WTC11 (cell line): ENCODE measurements around the gene CPTP. TPM values are rescaled to one million over a fixed set of nuclear protein-coding genes. Genes with fewer than 3 reads are reported as not detected.

ENCODE experiments used
- ATAC-seq: fragments of 200-7000 bp; cut with Tn5 transposase; 2 replicates; pipeline ENCODE4 v1.10.0; 2021; ENCODE audit warnings: mild to moderate bottlenecking, moderate library complexity
- CTCF ChIA-PET: fragments of 300-600 bp; sonication (Branson Sonifier 250); formaldehyde crosslinking; loops from one replicate; lab custom pipeline; 2021; ENCODE audit warnings: antibody characterized with exemption; lab: Charles Lee
- POLR2A ChIA-PET: fragments of 350-600 bp; sonication (Branson Sonifier 250); formaldehyde crosslinking; loops from one replicate; lab custom pipeline; 2021; ENCODE audit warnings: antibody characterized with exemption; lab: Charles Lee
- DNase-seq: peaks from one replicate; pipeline ENCODE4 v3.0.0; 2021; ENCODE audit warnings: low spot score
- H3K27ac Mint-ChIP-seq: 2 replicates; pipeline ENCODE4 v1.8.0; 2021; ENCODE audit warnings: mixed read lengths
- H3K27me3 Mint-ChIP-seq: 2 replicates; pipeline ENCODE4 v1.8.0; 2021; ENCODE audit warnings: low read depth, mild to moderate bottlenecking, moderate library complexity, mixed read lengths
- H3K36me3 Mint-ChIP-seq: 2 replicates; pipeline ENCODE4 v1.8.0; 2021; ENCODE audit warnings: mixed read lengths
- H3K4me1 Mint-ChIP-seq: 2 replicates; pipeline ENCODE4 v1.8.0; 2022; ENCODE audit warnings: mixed read lengths
- H3K4me3 Mint-ChIP-seq: 2 replicates; pipeline ENCODE4 v1.8.0; 2021; ENCODE audit warnings: mild to moderate bottlenecking, moderate library complexity, mixed read lengths
- H3K9me3 Mint-ChIP-seq: 2 replicates; pipeline ENCODE4 v1.8.0; 2021; ENCODE audit warnings: mixed read lengths
- AR ChIP-seq: fragments of 250-450 bp; sonication (Bioruptor Pico); IDR thresholded peaks from 2 replicates; pipeline ENCODE4 v1.9.0; 2021; ENCODE audit warnings: mild to moderate bottlenecking
- E2F4 ChIP-seq: sonication (generic); formaldehyde crosslinking; IDR thresholded peaks from 2 replicates; pipeline ENCODE4 v1.8.1; 2022; ENCODE audit warnings: low read depth, mild to moderate bottlenecking, moderate library complexity, missing genetic modification reagents, borderline replicate concordance
- ELF4 ChIP-seq: sonication (generic); formaldehyde crosslinking; IDR thresholded peaks from 2 replicates; pipeline ENCODE4 v1.8.1; 2022; ENCODE audit warnings: low read depth, mild to moderate bottlenecking, moderate library complexity, missing genetic modification reagents
- EMX1 ChIP-seq: fragments of 250-450 bp; sonication (Bioruptor Pico); IDR thresholded peaks from 2 replicates; pipeline ENCODE4 v1.8.0; 2021; ENCODE audit warnings: mild to moderate bottlenecking
- HMGA2 ChIP-seq: fragments of 250-450 bp; sonication (Bioruptor Pico); IDR thresholded peaks from 2 replicates; pipeline ENCODE4 v1.4.0; 2021; ENCODE audit warnings: mild to moderate bottlenecking, moderate library complexity
- JUN ChIP-seq: sonication (generic); formaldehyde crosslinking; IDR thresholded peaks from 2 replicates; pipeline ENCODE4 v1.8.0; 2023; ENCODE audit warnings: mild to moderate bottlenecking, missing genetic modification reagents
- MLX ChIP-seq: sonication (generic); formaldehyde crosslinking; IDR thresholded peaks from 2 replicates; pipeline ENCODE4 v1.8.1; 2023; ENCODE audit warnings: mild to moderate bottlenecking, missing genetic modification reagents, moderate library complexity
- NFATC4 ChIP-seq: fragments of 250-450 bp; sonication (Bioruptor Pico); IDR thresholded peaks from 2 replicates; pipeline ENCODE4 v1.9.0; 2021; ENCODE audit warnings: mild to moderate bottlenecking
- SMAD4 ChIP-seq: sonication (generic); formaldehyde crosslinking; IDR thresholded peaks from 2 replicates; pipeline ENCODE4 v1.8.0; 2022; ENCODE audit warnings: mild to moderate bottlenecking, missing genetic modification reagents
- TCF7 ChIP-seq: sonication (generic); formaldehyde crosslinking; IDR thresholded peaks from 2 replicates; pipeline ENCODE4 v1.8.0; 2022; ENCODE audit warnings: mild to moderate bottlenecking, low read depth, missing genetic modification reagents, moderate library complexity
- USF2 ChIP-seq: sonication (generic); formaldehyde crosslinking; IDR thresholded peaks from 2 replicates; pipeline ENCODE4 v1.8.1; 2023; ENCODE audit warnings: mild to moderate bottlenecking, missing genetic modification reagents, moderate library complexity
- ZNF121 ChIP-seq: sonication (generic); formaldehyde crosslinking; IDR thresholded peaks from 2 replicates; pipeline ENCODE4 v1.8.0; 2023; ENCODE audit warnings: missing genetic modification reagents
- ZNF281 ChIP-seq: sonication (generic); formaldehyde crosslinking; IDR thresholded peaks from 2 replicates; pipeline ENCODE4 v1.8.0; 2023; ENCODE audit warnings: mild to moderate bottlenecking, missing genetic modification reagents
- ZNF317 ChIP-seq: sonication (generic); formaldehyde crosslinking; IDR thresholded peaks from 2 replicates; pipeline ENCODE4 v1.8.1; 2023; ENCODE audit warnings: low read depth, mild to moderate bottlenecking, moderate library complexity, missing genetic modification reagents, borderline replicate concordance
- total RNA-seq: library from RNA; stranded (reverse); gene quantifications from 3 replicates; pipeline ENCODE4 v1.2.3, GENCODE V29; 2021

CPTP gene
- total RNA-seq, 1 experiment from 2014 or later, result 14.4 TPM

GRCh38 chr1:1325288-1326074 is 879 bp downstream of the CPTP start:
- CTCF ChIA-PET, result interaction anchor here (0.5 to 0.6 kb wide), 2 partner anchors 37 to 69 kb away, joined by 5 read pairs; no protein-coding TSS in a partner anchor
- TF ChIP-seq TCF7 (CRISPR knock-in tag) (no peak), HMGA2 (CRISPR knock-in tag) (no peak), JUN (no peak), NFATC4 (CRISPR knock-in tag) (no peak), ZNF121 (no peak)
- Mint-ChIP-seq H3K4me1 (peaks cover 11% of the 10 kb centered on the region), H3K9me3 (peaks cover 4% of the 10 kb centered on the region), H3K36me3 (no peaks in the 10 kb centered on the region), H3K27ac (no peak overlapping the region), H3K27me3 (no peaks in the 10 kb centered on the region), H3K4me3 (peak overlapping the region; percentile 63)
- DNase-seq (no peak), ATAC-seq (no peak)
- POLR2A ChIA-PET, result interaction anchor here (0.7 kb wide), 2 partner anchors 30 to 50 kb away, joined by 3 read pairs; partner anchors contain the start of gene AURKAIP1

GRCh38 chr1:1326075-1326605 is 1.5 kb downstream of the CPTP start:
- peak overlapping the region; percentile 63 for H3K4me3 Mint-ChIP-seq
- no peak for TF ChIP-seq ELF4 (CRISPR knock-in tag)
- no peak for TF ChIP-seq E2F4
- TF ChIP-seq AR (CRISPR knock-in tag), result no peak
- no peak for TF ChIP-seq USF2 (CRISPR knock-in tag)
- no peak for TF ChIP-seq MLX (CRISPR knock-in tag)
- no peak for TF ChIP-seq ZNF317 (CRISPR knock-in tag)
- TF ChIP-seq ZNF281 (CRISPR knock-in tag), result no peak
- TF ChIP-seq EMX1 (CRISPR knock-in tag), result no peak
- no peak for TF ChIP-seq SMAD4 (CRISPR knock-in tag)
- TF ChIP-seq, all 79 proteins: peak for 0
- ChIA-PET POLR2A (no interaction called here), CTCF (interaction anchor here (0.6 kb wide), 1 partner anchor 36 kb away, joined by 5 read pairs; no protein-coding TSS in a partner anchor)
- Mint-ChIP-seq H3K36me3 (no peaks in the 10 kb centered on the region), H3K9me3 (peaks cover 4% of the 10 kb centered on the region), H3K4me1 (peaks cover 11% of the 10 kb centered on the region), H3K27me3 (no peaks in the 10 kb centered on the region), H3K27ac (no peak overlapping the region)
- DNase-seq, result no peak
- ATAC-seq, result no peak
